Left ventricle myocardium inferior (tissue), 1 donor: ENCODE results near the gene SYT2. TPM values are rescaled to one million over a fixed set of nuclear protein-coding genes. Genes with fewer than 3 reads are reported as not detected.

Source experiments
- DNase-seq: peaks from one replicate; pipeline ENCODE4 v3.0.0-alpha.2; 2020
- H3K27ac ChIP-seq: fragments of 200-600 bp; replicated peaks from 2 replicates; pipeline ENCODE4 v1.8.0; 2021
- H3K27me3 ChIP-seq: fragments of 200-600 bp; 2 replicates; pipeline ENCODE4 v1.8.0; 2021; ENCODE audit warnings: low read depth
- H3K36me3 ChIP-seq: fragments of 200-600 bp; 2 replicates; pipeline ENCODE4 v1.8.0; 2021
- H3K4me1 ChIP-seq: fragments of 200-600 bp; 2 replicates; pipeline ENCODE4 v1.8.0; 2021
- H3K4me3 ChIP-seq: fragments of 200-600 bp; 2 replicates; pipeline ENCODE4 v1.8.0; 2021; ENCODE audit warnings: mild to moderate bottlenecking, moderate library complexity
- H3K9me3 ChIP-seq: fragments of 200-600 bp; replicated peaks from 2 replicates; pipeline ENCODE4 v1.8.0; 2021
- CTCF ChIP-seq: fragments of 200-600 bp; IDR thresholded peaks from 2 replicates; pipeline ENCODE4 v1.8.0; 2021; ENCODE audit warnings: antibody characterized with exemption, mild to moderate bottlenecking, borderline replicate concordance
- intact Hi-C: fragments of 100-400 bp; cut with micrococcal nuclease; formaldehyde crosslinking; loops from one replicate; pipeline ENCODE4 v1.11.0; 2022
- total RNA-seq: library from RNA; stranded (reverse); fragmentation: NEBNext Ultra II Directional; extraction: Animal tissue kit (Norgen Biotek cat#: 25700); gene quantifications from one replicate; pipeline ENCODE4 v1.2.1, GENCODE V29; 2021
- donor health status: DM: no; HTN: yes; CAD: no; lungs with severe emphysema.

The SYT2 gene
- total RNA-seq, 1 donor from 2014 or later = not detected

- no peak overlapping the region for H3K4me3 ChIP-seq
- H3K9me3 ChIP-seq = no peaks in the 10 kb centered on the region
- peaks cover 83% of the 10 kb centered on the region for H3K27me3 ChIP-seq
- H3K4me1 ChIP-seq = no peaks in the 10 kb centered on the region
- intact Hi-C loops = no loop called here
- H3K27ac ChIP-seq = no peak overlapping the region
- H3K36me3 ChIP-seq = no peaks in the 10 kb centered on the region
- DNase-seq = no peak
- TF ChIP-seq CTCF = no peak
These were observed 7.1 kb downstream of the SYT2 start for GRCh38 chr1:202703191-202703590.

- Histone ChIP-seq H3K9me3 (no peaks in the 10 kb centered on the region), H3K27ac (no peak overlapping the region), H3K36me3 (no peaks in the 10 kb centered on the region), H3K27me3 (peaks cover 83% of the 10 kb centered on the region), H3K4me1 (no peaks in the 10 kb centered on the region), H3K4me3 (no peak overlapping the region)
- intact Hi-C loops = no loop called here
- no peak for TF ChIP-seq CTCF
- no peak for DNase-seq
These were observed 8.2 kb downstream of the SYT2 start for GRCh38 chr1:202702088-202702487.

- no peak for TF ChIP-seq CTCF
- H3K4me3 ChIP-seq = no peak overlapping the region
- intact Hi-C loops = no loop called here
- H3K4me1 ChIP-seq = no peaks in the 10 kb centered on the region
- H3K27me3 ChIP-seq = peaks cover 83% of the 10 kb centered on the region
- no peak for DNase-seq
- H3K36me3 ChIP-seq = no peaks in the 10 kb centered on the region
- no peaks in the 10 kb centered on the region for H3K9me3 ChIP-seq
- no peak overlapping the region for H3K27ac ChIP-seq
These were observed 9.1 kb downstream of the SYT2 start for GRCh38 chr1:202701200-202701599.

GRCh38 chr1:202700061-202700460, 10.2 kb downstream of the SYT2 start:
- Histone ChIP-seq H3K27ac (no peak overlapping the region), H3K4me1 (no peaks in the 10 kb centered on the region), H3K4me3 (no peak overlapping the region), H3K36me3 (no peaks in the 10 kb centered on the region), H3K27me3 (peaks cover 83% of the 10 kb centered on the region), H3K9me3 (no peaks in the 10 kb centered on the region)
- DNase-seq = no peak
- TF ChIP-seq CTCF = no peak
- intact Hi-C loops = no loop called here

- H3K9me3 ChIP-seq = no peaks in the 10 kb centered on the region
- DNase-seq = no peak
- TF ChIP-seq CTCF = no peak
- no peak overlapping the region for H3K27ac ChIP-seq
- no peaks in the 10 kb centered on the region for H3K36me3 ChIP-seq
- peaks cover 83% of the 10 kb centered on the region for H3K27me3 ChIP-seq
- no peaks in the 10 kb centered on the region for H3K4me1 ChIP-seq
- intact Hi-C loops = no loop called here
- H3K4me3 ChIP-seq = no peak overlapping the region
These were observed 12.0 kb downstream of the SYT2 start for GRCh38 chr1:202698276-202698675.

GRCh38 chr1:202697038-202697437, 13.2 kb downstream of the SYT2 start:
- Histone ChIP-seq H3K4me3 (no peak overlapping the region), H3K4me1 (no peaks in the 10 kb centered on the region), H3K27ac (no peak overlapping the region), H3K36me3 (no peaks in the 10 kb centered on the region), H3K27me3 (peaks cover 79% of the 10 kb centered on the region), H3K9me3 (no peaks in the 10 kb centered on the region)
- TF ChIP-seq CTCF = no peak
- intact Hi-C loops = no loop called here
- no peak for DNase-seq
